GM15510 (cell line): ENCODE data around the gene ANKRD44.

Source experiments
- POLR2A ChIP-seq: IDR thresholded peaks from 3 replicates; pipeline ENCODE4 v1.6.1; 2011; ENCODE audit warnings: borderline replicate concordance; ENCODE audit not compliant: insufficient read length; ENCODE audit errors: extremely low read depth

The ANKRD44 gene

GRCh38 chr2:197069958-197070357 is 240.6 kb downstream of the ANKRD44 start:
- TF ChIP-seq POLR2A: no peak

DNA sequence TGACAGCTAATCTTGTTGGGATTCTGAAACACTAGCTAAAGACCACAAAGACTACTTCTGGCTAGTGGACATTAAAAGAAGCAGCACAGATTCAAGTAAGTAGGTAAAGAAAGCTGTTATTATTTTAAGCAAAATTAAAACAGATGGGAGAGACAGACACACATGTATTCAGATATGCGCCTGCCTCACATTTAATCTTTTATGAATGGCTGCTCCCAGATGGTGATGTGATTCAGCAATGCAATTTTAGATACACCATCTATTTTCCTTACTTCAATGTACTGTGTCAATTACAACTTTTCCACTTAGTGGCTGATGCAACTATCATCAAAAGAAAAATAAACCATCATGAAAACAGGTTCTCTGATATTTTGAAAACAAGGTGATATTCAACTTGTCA is 251.1 kb downstream of the ANKRD44 start:
- TF ChIP-seq POLR2A: no peak

- no peak for TF ChIP-seq POLR2A
Measured at GRCh38 chr2:197058777-197059300, 251.7 kb downstream of the ANKRD44 start.

DNA sequence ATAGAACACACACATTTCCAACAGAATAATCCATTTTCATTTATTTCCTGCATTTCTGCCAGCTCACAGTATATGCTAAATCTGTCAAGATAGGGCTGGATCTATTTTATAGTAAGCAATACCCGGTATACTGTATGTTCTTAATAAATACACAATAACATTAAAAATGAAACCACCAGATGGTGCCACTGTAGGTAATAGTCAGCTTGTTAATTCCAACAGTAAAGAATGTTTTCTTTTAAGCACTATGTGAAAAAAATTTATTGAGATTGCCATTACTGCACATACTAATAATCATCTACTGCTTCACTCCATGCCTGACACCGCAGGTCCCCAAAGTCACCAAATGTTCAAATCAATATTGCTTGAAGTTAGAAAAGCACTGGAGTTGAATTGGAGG is 252.6 kb downstream of the ANKRD44 start:
- no peak for TF ChIP-seq POLR2A

DNA sequence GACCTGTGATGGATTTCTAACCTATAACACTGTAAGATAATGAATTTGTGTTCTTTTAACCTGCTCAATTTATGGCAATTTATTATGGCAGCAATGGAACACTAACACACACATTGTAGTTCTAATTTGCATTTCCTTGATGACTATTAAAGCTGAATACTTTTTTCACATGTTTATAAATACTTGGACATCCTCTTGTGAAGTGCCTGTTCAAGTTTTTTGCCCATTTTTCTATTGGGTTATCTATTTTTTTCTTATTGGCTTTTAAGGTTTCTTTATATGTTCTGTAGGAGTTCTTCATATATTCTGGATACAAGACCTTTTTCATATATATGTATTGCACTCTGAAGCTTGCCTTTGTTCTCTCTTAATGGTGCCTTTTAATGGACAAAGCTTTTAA is 255.5 kb downstream of the ANKRD44 start:
- no peak for TF ChIP-seq POLR2A

GRCh38 chr2:197054437-197054836 is 256.1 kb downstream of the ANKRD44 start:
- no peak for TF ChIP-seq POLR2A

DNA sequence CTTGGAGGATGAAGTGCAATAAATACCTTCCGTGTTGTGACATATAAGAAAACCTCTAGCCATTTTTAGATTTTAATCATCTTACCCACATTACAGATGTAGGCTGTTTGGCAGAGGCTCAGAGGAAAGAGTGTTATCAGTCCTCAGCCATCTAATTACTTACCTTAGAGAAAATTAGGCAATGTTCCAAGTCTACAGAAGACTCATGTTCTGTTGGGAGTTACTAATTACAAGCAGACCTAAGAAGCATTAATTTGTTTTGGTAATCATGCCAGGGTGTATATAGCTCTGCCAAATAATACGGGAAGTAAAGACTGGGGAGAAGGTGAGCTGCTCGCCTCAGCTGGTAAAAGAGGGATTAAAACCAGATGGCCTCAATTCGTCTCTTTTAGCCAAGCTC is 258.2 kb downstream of the ANKRD44 start:
- TF ChIP-seq POLR2A: no peak

- no peak for TF ChIP-seq POLR2A
Measured at GRCh38 chr2:197045115-197045514, 265.5 kb downstream of the ANKRD44 start.

- no peak for TF ChIP-seq POLR2A
Measured at GRCh38 chr2:197042739-197043196, 267.8 kb downstream of the ANKRD44 start.

DNA sequence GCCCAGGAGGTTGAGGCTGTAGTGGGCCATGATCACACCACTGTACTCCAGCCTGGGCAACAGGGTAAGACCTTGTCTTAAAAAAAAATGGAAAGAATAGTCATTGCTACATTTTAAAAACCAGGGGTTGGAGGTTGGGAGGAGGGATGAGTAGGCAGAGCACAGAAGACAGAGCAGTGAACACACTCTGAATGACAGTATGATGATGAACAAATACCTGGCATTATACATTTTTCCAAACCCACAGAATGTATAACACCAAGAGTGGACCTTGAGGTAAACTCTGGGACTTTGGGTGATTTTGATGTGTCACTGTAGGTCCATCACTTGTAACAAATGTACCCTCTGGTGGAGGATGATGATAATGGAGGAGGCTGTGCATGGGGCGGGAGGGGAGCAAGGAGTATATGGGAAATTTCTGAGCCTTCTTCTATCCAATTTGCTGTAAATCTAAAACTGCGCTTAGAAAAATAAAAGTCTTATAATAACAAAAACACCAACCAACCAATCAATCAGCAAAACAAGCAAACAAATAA is 272.6 kb downstream of the ANKRD44 start:
- no peak for TF ChIP-seq POLR2A

- no peak for TF ChIP-seq POLR2A
Measured at GRCh38 chr2:197035002-197035401, 275.6 kb downstream of the ANKRD44 start.

DNA sequence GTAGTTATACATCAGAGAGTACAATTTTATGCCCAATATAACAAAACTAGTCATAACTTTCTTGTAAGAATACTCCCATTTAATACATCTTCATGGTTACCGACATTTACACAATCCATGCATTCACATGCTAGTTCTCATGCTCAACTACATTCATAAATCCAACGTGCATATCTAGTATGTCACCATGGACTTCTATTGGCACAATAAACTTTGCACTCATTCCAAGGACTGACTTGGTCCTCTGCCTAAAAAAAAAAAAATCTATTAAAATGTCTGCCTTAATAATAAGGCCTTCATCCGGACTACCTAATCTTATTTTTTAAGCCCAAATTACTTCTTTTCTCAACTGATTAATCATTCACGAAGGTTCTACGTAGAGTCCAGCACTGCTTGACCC is 276.3 kb downstream of the ANKRD44 start:
- no peak for TF ChIP-seq POLR2A

GRCh38 chr2:197033222-197033621 is 277.4 kb downstream of the ANKRD44 start:
- no peak for TF ChIP-seq POLR2A

DNA sequence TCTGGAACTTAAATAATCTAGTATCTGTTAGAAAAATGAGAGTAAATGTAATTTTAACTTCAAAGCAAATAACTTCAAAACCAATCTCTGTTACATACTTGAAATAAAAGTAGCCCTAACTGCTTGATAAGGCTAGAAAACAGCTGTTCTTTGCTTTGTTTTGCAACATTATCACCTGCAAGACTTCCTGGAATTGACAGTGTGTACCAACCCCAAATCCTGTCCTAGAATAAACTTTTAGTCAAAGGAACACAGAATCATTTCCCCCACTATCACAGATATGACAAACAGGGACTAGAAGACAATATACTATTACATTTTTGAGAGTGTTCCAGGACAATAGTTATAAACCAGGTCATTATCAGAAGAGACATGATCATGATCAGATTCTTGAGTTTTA is 278.8 kb downstream of the ANKRD44 start:
- no peak for TF ChIP-seq POLR2A

GRCh38 chr2:197030090-197030489 is 280.5 kb downstream of the ANKRD44 start:
- no peak for TF ChIP-seq POLR2A

GRCh38 chr2:197028633-197029032 is 281.9 kb downstream of the ANKRD44 start:
- TF ChIP-seq POLR2A: no peak

DNA sequence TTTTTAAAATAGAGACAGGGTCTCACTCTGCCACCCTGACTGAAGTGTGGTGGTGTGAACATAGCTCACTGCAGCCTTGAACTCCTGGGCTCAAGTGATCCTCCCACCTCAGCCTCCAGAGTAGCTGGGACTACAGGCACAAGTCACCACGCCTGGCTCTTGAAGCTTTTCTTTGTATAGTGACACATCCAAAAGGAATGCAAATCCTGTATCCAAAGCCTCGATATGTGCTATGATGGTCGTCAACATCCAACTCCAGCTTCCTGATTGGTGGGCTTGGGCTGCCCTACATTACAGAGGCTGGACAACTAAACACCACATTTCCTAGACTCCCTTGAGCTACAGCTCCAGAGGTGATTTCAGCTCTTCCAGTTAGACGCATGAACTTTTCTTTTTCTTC is 282.4 kb downstream of the ANKRD44 start:
- no peak for TF ChIP-seq POLR2A
